Fibroblast of mammary gland (primary cell): ENCODE results near the gene PALLD.
A peak's percentile ranks its signal among the peaks of the same experiment; 100 is the strongest.

Source experiments
- DNase-seq: peaks from one replicate; pipeline ENCODE4 v3.0.0-alpha.2; 2010; ENCODE audit warnings: low read depth
- H3K4me3 ChIP-seq: 2 replicates; pipeline ENCODE4 v1.5.1; 2011; ENCODE audit warnings: low read depth, mild to moderate bottlenecking, low read length, moderate library complexity; ENCODE audit not compliant: control insufficient read depth
- CTCF ChIP-seq: conservative IDR thresholded peaks from 2 replicates; pipeline ENCODE4 v1.5.1; 2011; ENCODE audit warnings: low read depth, low read length, inconsistent platforms; ENCODE audit not compliant: control insufficient read depth, insufficient read depth

Gene PALLD

GRCh38 chr4:168522356-168522755, 25.5 kb downstream of the PALLD start:
- no peak for TF ChIP-seq CTCF
- no peak overlapping the region for H3K4me3 ChIP-seq
- no peak for DNase-seq

GRCh38 chr4:168522829-168523489, 26.1 kb downstream of the PALLD start:
- TF ChIP-seq CTCF = no peak
- no peak for DNase-seq
- H3K4me3 ChIP-seq = no peak overlapping the region

- no peak overlapping the region for H3K4me3 ChIP-seq
- TF ChIP-seq CTCF = no peak
- peak; percentile 92 for DNase-seq
Observed at GRCh38 chr4:168524006-168524405, 27.2 kb downstream of the PALLD start.

- TF ChIP-seq CTCF = no peak
- no peak for DNase-seq
- no peak overlapping the region for H3K4me3 ChIP-seq
Observed at GRCh38 chr4:168524897-168525296, 28.0 kb downstream of the PALLD start.

- no peak for TF ChIP-seq CTCF
- DNase-seq = no peak
- no peak overlapping the region for H3K4me3 ChIP-seq
Observed at GRCh38 chr4:168527560-168527959, 30.7 kb downstream of the PALLD start.

DNA sequence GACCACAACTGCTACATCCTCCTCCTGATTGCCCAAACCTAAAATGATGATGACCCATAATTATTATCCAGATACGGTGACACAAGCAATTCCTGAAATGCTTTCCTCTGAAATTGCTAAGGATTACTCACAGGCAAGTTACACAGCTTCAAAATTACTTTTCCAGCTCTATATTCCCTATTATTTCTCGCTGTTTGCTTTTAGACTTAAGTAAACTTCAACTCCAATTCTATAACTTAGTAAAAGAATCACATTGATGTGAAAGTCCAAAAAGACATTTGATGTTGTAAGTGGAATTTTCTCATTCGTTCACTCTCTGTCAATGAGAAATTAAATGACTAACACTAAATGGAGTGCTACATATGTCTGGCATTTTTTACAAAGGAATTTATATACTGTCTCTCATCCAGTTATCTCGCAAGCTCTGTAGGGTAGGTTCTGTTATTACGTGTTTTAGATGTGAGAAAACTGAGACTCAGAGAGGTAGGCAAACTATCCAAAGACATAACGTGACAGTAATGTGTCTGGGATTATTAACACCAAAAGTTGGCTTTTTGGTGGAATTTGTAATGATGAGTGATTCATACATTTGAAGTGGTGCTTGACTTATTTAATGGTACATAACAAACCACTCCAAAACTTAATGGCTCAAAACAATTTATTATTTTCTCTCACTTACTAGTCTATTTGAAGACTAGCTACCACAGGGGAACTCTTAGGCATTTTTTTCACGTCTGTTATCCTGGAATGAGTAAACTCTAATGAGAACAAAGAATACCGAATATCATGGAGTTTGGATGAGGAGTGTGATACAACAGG, 31.5 kb downstream of the PALLD start:
- no peak for TF ChIP-seq CTCF
- H3K4me3 ChIP-seq = no peak overlapping the region
- DNase-seq = peak; percentile 38

DNA sequence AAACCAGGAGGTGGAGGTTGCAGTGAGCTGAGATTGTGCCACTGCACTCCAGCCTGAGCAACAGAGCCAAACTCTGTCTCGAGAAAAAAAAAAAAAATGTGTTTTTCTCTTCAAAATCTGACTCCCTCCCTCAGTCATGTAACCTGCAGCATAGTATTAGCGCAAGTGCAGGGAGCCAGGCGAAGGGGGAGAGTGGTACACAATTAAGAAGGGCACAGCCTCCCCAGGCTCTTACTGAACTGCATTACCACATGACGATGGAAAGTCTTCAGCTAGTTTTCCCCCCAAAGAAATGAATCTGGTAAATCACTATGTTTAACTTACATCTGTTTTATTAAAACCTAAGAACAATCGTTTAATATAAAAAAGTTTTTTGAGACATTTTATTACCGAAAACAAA, 32.4 kb downstream of the PALLD start:
- no peak for TF ChIP-seq CTCF
- no peak for DNase-seq
- H3K4me3 ChIP-seq = no peak overlapping the region
